Testis (tissue), 3 donors: ENCODE data around the gene PPP1R12B. TPM values are rescaled to one million over a fixed set of nuclear protein-coding genes. Genes with fewer than 3 reads are reported as not detected.
"Not testable (repeated sequence)": the region's sequence is repeated elsewhere in the genome, so short reads cannot be mapped to it uniquely, and the experiment has no call there.

Experiments
- DNase-seq: peaks from one replicate; pipeline ENCODE4 v3.0.0-alpha.2; 2019
- H3K27ac ChIP-seq, 2 donors: fragments of 200-600 bp; sonication (generic); one replicate each; pipeline ENCODE4 v1.5.1; 2019
- H3K27me3 ChIP-seq: fragments of 200-600 bp; sonication (generic); one replicate; pipeline ENCODE4 v1.5.1; 2019
- H3K36me3 ChIP-seq: fragments of 200-600 bp; sonication (generic); one replicate; pipeline ENCODE4 v1.5.1; 2017; ENCODE audit warnings: low read depth; ENCODE audit errors: missing control alignments
- H3K4me1 ChIP-seq: fragments of 200-600 bp; sonication (generic); one replicate; pipeline ENCODE4 v1.5.1; 2019
- H3K4me3 ChIP-seq, 2 donors: fragments of 200-600 bp; sonication (generic); one replicate each; pipeline ENCODE4 v1.5.1; 2017 to 2019
- H3K9me3 ChIP-seq: fragments of 200-600 bp; sonication (generic); one replicate; pipeline ENCODE4 v1.5.1; 2017
- CTCF ChIP-seq, 3 experiments: fragments of 450-650 bp in 2 of 3; fragments of 200-600 bp in 1 of 3; sonication (generic) in 1 of 3; IDR thresholded peaks; one replicate each; pipeline ENCODE4 v1.5.1; 2016 to 2019; ENCODE audit warnings: antibody characterized with exemption in 3 of 3, mild to moderate bottlenecking in 2 of 3, moderate library complexity in 1 of 3
- POLR2A ChIP-seq: fragments of 450-650 bp; IDR thresholded peaks from one replicate; pipeline ENCODE4 v1.6.1; 2017; ENCODE audit warnings: antibody characterized with exemption, mild to moderate bottlenecking, moderate library complexity
- WGBS, 2 donors: methylation state at CpG; one replicate each; pipeline ENCODE4 v1.1.5; 2018; 5-methylcytosine and 5-hydroxymethylcytosine counted together
- intact Hi-C: fragments of 100-400 bp; cut with DNase I; formaldehyde crosslinking; loops from one replicate; pipeline ENCODE4 v1.15.1; 2023; ENCODE audit warnings: low total_unique reads
- polyA plus RNA-seq: library from polyadenylated mRNA; stranded (reverse); fragments of 350-450 nt; fragmentation: Illumina TruSeq; extraction: RNeasy Lipid Tissue Mini Kit (QIAGEN cat#74804); gene quantifications from one replicate; pipeline ENCODE4 v1.2.3, GENCODE V29; 2014; ENCODE audit warnings: low read depth, low replicate concordance; ENCODE audit not compliant: insufficient read depth
- total RNA-seq, 2 donors: library from RNA; depleted of rRNA; stranded (reverse); fragments of >200 nt; gene quantifications; one replicate each; pipeline ENCODE4 v1.2.3, GENCODE V29; 2016

The PPP1R12B gene
- total and polyA plus RNA-seq, 3 donors from 2014 or later: 32.6 to 61.2 (median 54.6) TPM

GRCh38 chr1:202343652-202344349, 4.7 kb upstream of the PPP1R12B start:
- intact Hi-C loops: no loop called here
- DNase-seq: no peak
- no peak overlapping the region for H3K4me3 ChIP-seq
- H3K27ac ChIP-seq: no peak overlapping the region
- H3K36me3 ChIP-seq: no peaks in the 10 kb centered on the region
- WGBS, 2 donors: 76% methylated on average over 4 of the region's 4 CpGs
- H3K9me3 ChIP-seq: no peaks in the 10 kb centered on the region
- no peaks in the 10 kb centered on the region for H3K4me1 ChIP-seq
- no peaks in the 10 kb centered on the region for H3K27me3 ChIP-seq
- TF ChIP-seq CTCF (IDR thresholded peaks at IDR 0.05): peak; percentile 66 to 84 (median 71)
- TF ChIP-seq POLR2A: no peak

GRCh38 chr1:202348005-202348508, 442 bp upstream of the PPP1R12B start:
- no peak for TF ChIP-seq CTCF (IDR thresholded peaks at IDR 0.05)
- TF ChIP-seq POLR2A: no peak
- Histone ChIP-seq H3K27me3 (no peaks in the 10 kb centered on the region), H3K4me1 (peaks cover 5% of the 10 kb centered on the region), H3K4me3 (peak overlapping the region; percentile 78 to 85), H3K36me3 (no peaks in the 10 kb centered on the region), H3K27ac (no peak overlapping the region), H3K9me3 (no peaks in the 10 kb centered on the region)
- no peak for DNase-seq
- WGBS, 2 donors: 22 to 33% methylated on average over 6 of the region's 6 CpGs
- intact Hi-C loops: no loop called here

- Histone ChIP-seq H3K27ac (peak overlapping the region; percentile 67 to 82), H3K36me3 (no peaks in the 10 kb centered on the region), H3K27me3 (no peaks in the 10 kb centered on the region), H3K4me3 (peak overlapping the region; percentile 78 to 85), H3K9me3 (no peaks in the 10 kb centered on the region), H3K4me1 (peaks cover 5% of the 10 kb centered on the region)
- TF ChIP-seq CTCF (IDR thresholded peaks at IDR 0.05): no peak
- no peak for TF ChIP-seq POLR2A
- intact Hi-C loops: no loop called here
- no peak for DNase-seq
- WGBS, 2 donors: 5 to 7% methylated on average over 12 of the region's 12 CpGs
These were observed 868 bp downstream of the PPP1R12B start for GRCh38 chr1:202349206-202349928.

- Histone ChIP-seq H3K4me3 (no peak overlapping the region), H3K27me3 (no peaks in the 10 kb centered on the region), H3K27ac (no peak overlapping the region), H3K9me3 (no peaks in the 10 kb centered on the region), H3K36me3 (no peaks in the 10 kb centered on the region), H3K4me1 (peaks cover 5% of the 10 kb centered on the region)
- DNase-seq: no peak
- intact Hi-C loops: no loop called here
- 33 to 46% methylated on average over 2 of the region's 2 CpGs for WGBS, 2 donors
- no peak for TF ChIP-seq POLR2A
- no peak for TF ChIP-seq CTCF (IDR thresholded peaks at IDR 0.05)
These were observed 3.2 kb downstream of the PPP1R12B start for GRCh38 chr1:202351725-202352124.

GRCh38 chr1:202352583-202353197, 4.2 kb downstream of the PPP1R12B start:
- H3K36me3 ChIP-seq, H3K27ac ChIP-seq, intact Hi-C loops, DNase-seq, H3K9me3 ChIP-seq, H3K27me3 ChIP-seq, H3K4me1 ChIP-seq, H3K4me3 ChIP-seq: not testable (repeated sequence)
- WGBS, 2 donors: 78 to 83% methylated on average over 11 of the region's 11 CpGs
